GM18526 (cell line): ENCODE measurements around the gene DPH1.

Source experiments
- POLR2A ChIP-seq: IDR thresholded peaks from 3 replicates; pipeline ENCODE4 v1.6.1; 2011; ENCODE audit not compliant: insufficient read length; ENCODE audit errors: extremely low read depth

Gene DPH1

GRCh38 chr17:2051933-2052559, 22.1 kb downstream of the DPH1 start:
- TF ChIP-seq POLR2A, result no peak

DNA sequence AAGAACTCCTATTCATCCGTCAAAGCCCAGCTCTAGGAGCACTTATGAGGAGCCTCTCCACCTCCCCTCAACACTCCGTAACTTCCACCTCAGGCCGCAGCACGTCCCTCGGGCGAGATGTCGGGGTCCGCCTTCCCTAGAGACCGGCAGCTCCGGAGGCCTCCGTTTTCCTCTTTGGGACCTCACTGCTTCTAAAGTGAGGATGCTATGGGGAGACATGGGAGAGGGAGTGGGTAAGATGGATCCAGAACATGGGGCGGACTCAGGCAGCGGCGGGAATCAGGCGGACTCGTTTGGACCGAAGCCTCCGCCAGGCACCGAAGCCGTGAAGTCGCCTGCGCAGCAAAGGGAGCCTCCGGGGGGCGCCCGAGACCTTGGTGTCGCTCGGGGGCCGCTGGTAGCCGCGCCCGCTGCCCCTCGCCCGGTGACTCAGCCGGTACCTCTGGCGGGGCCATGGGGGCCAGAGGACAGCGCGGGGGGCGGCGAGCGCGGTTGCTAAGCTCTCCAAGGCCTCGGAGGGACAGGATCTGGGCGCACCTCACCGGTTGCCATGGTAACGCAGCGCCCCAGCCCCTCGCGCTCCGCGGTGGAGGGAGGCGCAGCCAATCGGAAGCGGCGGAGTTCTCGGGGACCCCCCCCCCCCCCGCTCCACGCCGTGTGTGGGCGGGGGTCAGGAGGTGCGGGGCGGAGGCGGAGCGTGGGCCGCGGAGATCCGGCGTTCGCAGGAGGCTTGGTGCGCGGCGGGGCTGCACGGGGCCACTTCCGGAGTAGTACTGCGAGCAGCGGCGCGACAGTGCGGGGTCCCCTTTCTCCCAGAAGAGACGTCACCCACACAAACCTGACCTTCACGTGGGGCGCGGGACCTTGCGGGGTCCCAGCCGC, 23.7 kb downstream of the DPH1 start:
- no peak for TF ChIP-seq POLR2A

GRCh38 chr17:2054262-2054511, 24.2 kb downstream of the DPH1 start:
- TF ChIP-seq POLR2A, result no peak

GRCh38 chr17:2054512-2055291, 24.7 kb downstream of the DPH1 start, which contains the start of gene HIC1:
TSS of gene HIC1 (plus strand) at chr17:2055103. CDS start at chr17:2056691, 1,588 bp downstream.
- TF ChIP-seq POLR2A, result no peak

DNA sequence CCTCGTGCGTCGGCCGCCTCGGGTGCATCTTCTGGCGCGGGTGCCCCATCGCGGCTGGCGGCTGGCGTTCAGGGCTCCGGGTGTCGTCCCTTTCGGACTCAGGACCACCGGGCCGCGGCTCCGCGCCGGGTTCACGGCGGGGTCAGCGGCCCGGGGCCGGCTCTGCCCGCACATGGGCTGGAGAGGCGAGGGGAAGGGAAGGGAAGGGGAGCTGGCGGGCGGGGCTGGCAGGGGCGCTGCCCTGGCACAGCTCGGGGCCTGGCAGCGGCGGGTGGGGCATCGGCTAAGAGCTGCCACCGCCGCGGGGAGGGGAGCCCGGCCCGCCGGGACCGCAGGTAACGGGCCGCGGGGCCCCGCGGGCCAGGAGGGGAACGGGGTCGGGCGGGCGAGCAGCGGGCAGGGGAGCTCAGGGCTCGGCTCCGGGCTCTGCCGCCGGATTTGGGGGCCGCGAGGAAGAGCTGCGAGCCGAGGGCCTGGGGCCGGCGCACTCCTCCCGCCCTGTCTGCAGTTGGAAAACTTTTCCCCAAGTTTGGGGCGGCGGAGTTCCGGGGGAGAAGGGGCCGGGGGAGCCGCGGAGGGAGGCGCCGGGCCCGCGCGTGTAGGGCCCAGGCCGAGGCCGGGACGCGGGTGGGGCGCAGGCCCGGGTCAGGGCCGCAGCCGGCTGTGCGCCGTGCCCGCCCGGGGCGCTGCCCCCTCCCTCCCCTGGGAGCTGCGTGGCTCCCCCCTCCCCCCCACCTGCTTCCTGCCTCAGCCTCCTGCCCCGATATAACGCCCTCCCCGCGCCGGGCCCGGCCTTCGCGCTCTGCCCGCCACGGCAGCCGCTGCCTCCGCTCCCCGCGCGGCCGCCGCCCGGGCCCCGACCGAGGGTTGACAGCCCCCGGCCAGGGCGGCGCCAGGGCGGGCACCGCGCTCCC, 25.6 kb downstream of the DPH1 start:
- no peak for TF ChIP-seq POLR2A

DNA sequence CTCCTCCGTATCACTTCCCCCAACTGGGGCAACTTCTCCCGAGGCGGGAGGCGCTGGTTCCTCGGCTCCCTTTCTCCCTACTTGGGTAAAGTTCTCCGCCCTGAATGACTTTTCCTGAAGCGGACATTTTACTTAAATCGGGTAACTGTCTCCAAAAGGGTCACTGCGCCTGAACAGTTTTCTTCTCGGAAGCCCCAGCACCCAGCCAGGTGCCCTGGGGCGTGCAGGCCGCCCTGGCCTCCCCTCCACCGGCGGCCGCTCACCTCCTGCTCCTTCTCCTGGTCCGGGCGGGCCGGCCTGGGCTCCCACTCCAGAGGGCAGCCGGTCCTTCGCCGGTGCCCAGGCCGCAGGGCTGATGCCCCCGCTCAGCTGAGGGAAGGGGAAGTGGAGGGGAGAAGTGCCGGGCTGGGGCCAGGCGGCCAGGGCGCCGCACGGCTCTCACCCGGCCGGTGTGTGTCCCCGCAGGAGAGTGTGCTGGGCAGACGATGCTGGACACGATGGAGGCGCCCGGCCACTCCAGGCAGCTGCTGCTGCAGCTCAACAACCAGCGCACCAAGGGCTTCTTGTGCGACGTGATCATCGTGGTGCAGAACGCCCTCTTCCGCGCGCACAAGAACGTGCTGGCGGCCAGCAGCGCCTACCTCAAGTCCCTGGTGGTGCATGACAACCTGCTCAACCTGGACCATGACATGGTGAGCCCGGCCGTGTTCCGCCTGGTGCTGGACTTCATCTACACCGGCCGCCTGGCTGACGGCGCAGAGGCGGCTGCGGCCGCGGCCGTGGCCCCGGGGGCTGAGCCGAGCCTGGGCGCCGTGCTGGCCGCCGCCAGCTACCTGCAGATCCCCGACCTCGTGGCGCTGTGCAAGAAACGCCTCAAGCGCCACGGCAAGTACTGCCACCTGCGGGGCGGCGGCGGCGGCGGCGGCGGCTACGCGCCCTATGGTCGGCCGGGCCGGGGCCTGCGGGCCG, 26.5 kb downstream of the DPH1 start:
- no peak for TF ChIP-seq POLR2A

- no peak for TF ChIP-seq POLR2A
Observed at GRCh38 chr17:2057175-2057759, 27.3 kb downstream of the DPH1 start.

- TF ChIP-seq POLR2A, result no peak
Observed at GRCh38 chr17:2057760-2058585, 28.0 kb downstream of the DPH1 start.

GRCh38 chr17:2058586-2059546, 28.9 kb downstream of the DPH1 start:
- TF ChIP-seq POLR2A, result no peak

GRCh38 chr17:2059547-2060384, 29.8 kb downstream of the DPH1 start:
- TF ChIP-seq POLR2A, result no peak

GRCh38 chr17:2060385-2060658, 30.4 kb downstream of the DPH1 start:
- TF ChIP-seq POLR2A, result no peak
